GM12873 (cell line): ENCODE data around the gene TNFSF8.

Experiments
- CTCF ChIP-seq: IDR thresholded peaks from 2 replicates; pipeline ENCODE4 v1.5.1; 2012; ENCODE audit warnings: low read depth, mild to moderate bottlenecking, moderate library complexity, low read length, control low read depth; ENCODE audit not compliant: insufficient read depth; ENCODE audit errors: missing control alignments

Gene TNFSF8

DNA sequence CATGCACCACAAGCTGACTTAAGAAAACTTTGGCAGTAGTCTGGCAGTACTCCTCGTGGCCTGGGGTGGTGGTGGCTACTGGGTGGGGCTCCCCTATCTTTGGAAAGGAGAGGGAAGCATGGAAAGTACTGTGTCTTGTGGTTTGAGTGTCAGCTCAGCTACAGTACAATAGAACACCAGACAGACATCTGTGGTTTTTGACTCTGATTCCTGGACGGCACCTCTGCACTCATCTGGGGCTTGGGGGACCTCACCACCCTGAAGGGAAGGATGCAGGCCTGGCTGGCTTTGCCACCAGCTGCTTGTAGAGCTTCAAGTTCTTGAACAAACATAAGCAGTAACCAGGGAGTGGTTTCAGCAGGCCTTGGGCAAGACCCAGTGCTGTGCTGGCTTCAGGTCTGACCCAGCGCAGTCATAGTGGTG lies 40.6 kb downstream of the TNFSF8 start:
- no peak for TF ChIP-seq CTCF

GRCh38 chr9:114888607-114889006 lies 41.8 kb downstream of the TNFSF8 start:
- no peak for TF ChIP-seq CTCF

GRCh38 chr9:114887963-114888362 lies 42.4 kb downstream of the TNFSF8 start:
- no peak for TF ChIP-seq CTCF

- no peak for TF ChIP-seq CTCF
These were observed 45.5 kb downstream of the TNFSF8 start for GRCh38 chr9:114884787-114885452.

- TF ChIP-seq CTCF: no peak
These were observed 46.7 kb downstream of the TNFSF8 start for GRCh38 chr9:114883709-114884108.

- TF ChIP-seq CTCF: no peak
These were observed 50.1 kb downstream of the TNFSF8 start for GRCh38 chr9:114880291-114880745.

GRCh38 chr9:114878879-114879564 lies 51.4 kb downstream of the TNFSF8 start:
- no peak for TF ChIP-seq CTCF
